A673 (cell line): ENCODE results near the gene AVPR1B. TPM values are rescaled to one million over a fixed set of nuclear protein-coding genes. Genes with fewer than 3 reads are reported as not detected.

Source experiments
- BruUV-seq: library from RNA; stranded (reverse); fragments of 400-500 nt; replicated peaks from 2 replicates; lab custom pipeline; 2021; lab: Mats Ljungman, UMichigan
- CTCF ChIA-PET: fragments of 300-600 bp; sonication (Branson Sonifier 250); formaldehyde crosslinking; loops from one replicate; lab custom pipeline; 2022; ENCODE audit warnings: antibody characterized with exemption; lab: Charles Lee
- POLR2A ChIA-PET: fragments of 300-600 bp; sonication (Branson Sonifier 250); formaldehyde crosslinking; loops from one replicate; lab custom pipeline; 2022; ENCODE audit warnings: antibody characterized with exemption; ENCODE audit not compliant: low non-redundant PET; lab: Charles Lee
- DNase-seq: peaks from one replicate; pipeline ENCODE4 v3.0.0-alpha.2; 2015; ENCODE audit warnings: low spot score
- H3K27ac ChIP-seq: fragments of 200-600 bp; sonication (generic); 2 replicates; pipeline ENCODE4 v1.5.1; 2016; ENCODE audit warnings: mixed run types, low read depth, mild to moderate bottlenecking, mixed read lengths, antibody characterized with exemption, low read length; ENCODE audit not compliant: poor library complexity, severe bottlenecking
- H3K27me3 ChIP-seq: fragments of 200-600 bp; sonication (generic); replicated peaks from 2 replicates; pipeline ENCODE4 v1.6.1; 2017; ENCODE audit warnings: mixed run types, low read depth, mild to moderate bottlenecking, mixed read lengths, antibody characterized with exemption, low read length; ENCODE audit not compliant: insufficient read depth, poor library complexity
- H3K36me3 ChIP-seq: fragments of 200-600 bp; sonication (generic); 2 replicates; pipeline ENCODE4 v1.6.1; 2016; ENCODE audit warnings: mixed run types, mild to moderate bottlenecking, mixed read lengths, antibody characterized with exemption, low read length; ENCODE audit not compliant: insufficient read depth, poor library complexity, severe bottlenecking
- H3K4me1 ChIP-seq: fragments of 200-600 bp; sonication (generic); 2 replicates; pipeline ENCODE4 v1.6.1; 2017; ENCODE audit warnings: mixed run types, mild to moderate bottlenecking, mixed read lengths, antibody characterized with exemption, low read length; ENCODE audit not compliant: insufficient read depth, poor library complexity, severe bottlenecking
- H3K4me3 ChIP-seq: fragments of 200-600 bp; sonication (generic); 2 replicates; pipeline ENCODE4 v1.5.1; 2016; ENCODE audit warnings: low read depth, mixed run types, mild to moderate bottlenecking, mixed read lengths, low read length; ENCODE audit not compliant: poor library complexity, severe bottlenecking
- H3K9me3 ChIP-seq: fragments of 200-600 bp; sonication (generic); 2 replicates; pipeline ENCODE4 v1.6.1; 2016; ENCODE audit warnings: mixed run types, low read depth, mild to moderate bottlenecking, mixed read lengths, antibody characterized with exemption, low read length; ENCODE audit not compliant: poor library complexity, severe bottlenecking
- EZH2 ChIP-seq: fragments of 200-600 bp; sonication (generic); IDR thresholded peaks from 2 replicates; pipeline ENCODE4 v1.6.1; 2017; ENCODE audit warnings: borderline replicate concordance, low read depth, mild to moderate bottlenecking, mixed read lengths, antibody characterized with exemption, low read length; ENCODE audit not compliant: poor library complexity, severe bottlenecking
- intact Hi-C: fragments of 100-400 bp; cut with micrococcal nuclease; formaldehyde crosslinking; loops from one replicate; pipeline ENCODE4 v1.10.0; 2022; ENCODE audit not compliant: unreplicated experiment
- total RNA-seq: library from RNA; stranded (reverse); gene quantifications from 2 replicates; pipeline ENCODE4 v1.2.3, GENCODE V29; 2021
- TF ChIP-seq, protein P1 (sequence below): fragments of 300-800, 200-600 bp; sonication (generic); conservative IDR thresholded peaks from 2 replicates; pipeline ENCODE4 v1.5.1; 2017; ENCODE audit warnings: low read depth, mild to moderate bottlenecking, antibody characterized with exemption, low read length, moderate library complexity, mixed read lengths

AVPR1B gene
- total RNA-seq, 1 experiment from 2014 or later = not detected

DNA sequence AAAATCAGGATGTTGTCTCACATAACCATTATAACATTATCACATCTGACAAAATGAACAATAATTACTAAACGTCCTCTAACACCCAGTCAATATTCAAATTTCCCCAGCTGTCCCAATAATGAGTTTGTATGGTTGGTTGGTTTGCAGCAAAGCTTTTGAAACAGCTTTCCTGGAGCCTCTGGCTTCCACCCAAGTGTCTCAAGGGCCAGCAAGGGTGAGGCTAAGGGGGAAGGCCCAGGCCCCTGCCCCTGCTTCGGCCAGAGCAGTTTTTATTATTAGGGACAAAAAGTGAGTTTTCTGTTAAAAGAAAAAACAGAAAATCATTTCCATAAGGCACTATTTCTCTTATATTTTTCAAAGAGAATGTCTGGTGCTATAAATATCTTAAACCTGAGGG lies 19.1 kb upstream of the AVPR1B start:
- no peaks in the 10 kb centered on the region for H3K9me3 ChIP-seq
- POLR2A ChIA-PET = interaction anchor here (0.7 kb wide), 1 partner anchor 92 kb away, joined by 4 read pairs; no protein-coding TSS in a partner anchor
- no peak for DNase-seq
- CTCF ChIA-PET = no interaction called here
- BruUV-seq = no TSS peak
- intact Hi-C loops = no loop called here
- no peak for TF ChIP-seq EZH2
- TF ChIP-seq, protein P1, sequence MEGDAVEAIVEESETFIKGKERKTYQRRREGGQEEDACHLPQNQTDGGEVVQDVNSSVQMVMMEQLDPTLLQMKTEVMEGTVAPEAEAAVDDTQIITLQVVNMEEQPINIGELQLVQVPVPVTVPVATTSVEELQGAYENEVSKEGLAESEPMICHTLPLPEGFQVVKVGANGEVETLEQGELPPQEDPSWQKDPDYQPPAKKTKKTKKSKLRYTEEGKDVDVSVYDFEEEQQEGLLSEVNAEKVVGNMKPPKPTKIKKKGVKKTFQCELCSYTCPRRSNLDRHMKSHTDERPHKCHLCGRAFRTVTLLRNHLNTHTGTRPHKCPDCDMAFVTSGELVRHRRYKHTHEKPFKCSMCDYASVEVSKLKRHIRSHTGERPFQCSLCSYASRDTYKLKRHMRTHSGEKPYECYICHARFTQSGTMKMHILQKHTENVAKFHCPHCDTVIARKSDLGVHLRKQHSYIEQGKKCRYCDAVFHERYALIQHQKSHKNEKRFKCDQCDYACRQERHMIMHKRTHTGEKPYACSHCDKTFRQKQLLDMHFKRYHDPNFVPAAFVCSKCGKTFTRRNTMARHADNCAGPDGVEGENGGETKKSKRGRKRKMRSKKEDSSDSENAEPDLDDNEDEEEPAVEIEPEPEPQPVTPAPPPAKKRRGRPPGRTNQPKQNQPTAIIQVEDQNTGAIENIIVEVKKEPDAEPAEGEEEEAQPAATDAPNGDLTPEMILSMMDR = no peak
- H3K4me1 ChIP-seq = no peaks in the 10 kb centered on the region
- H3K27ac ChIP-seq = no peak overlapping the region
- peaks cover 16% of the 10 kb centered on the region for H3K27me3 ChIP-seq
- H3K36me3 ChIP-seq = no peaks in the 10 kb centered on the region
- H3K4me3 ChIP-seq = no peak overlapping the region

DNA sequence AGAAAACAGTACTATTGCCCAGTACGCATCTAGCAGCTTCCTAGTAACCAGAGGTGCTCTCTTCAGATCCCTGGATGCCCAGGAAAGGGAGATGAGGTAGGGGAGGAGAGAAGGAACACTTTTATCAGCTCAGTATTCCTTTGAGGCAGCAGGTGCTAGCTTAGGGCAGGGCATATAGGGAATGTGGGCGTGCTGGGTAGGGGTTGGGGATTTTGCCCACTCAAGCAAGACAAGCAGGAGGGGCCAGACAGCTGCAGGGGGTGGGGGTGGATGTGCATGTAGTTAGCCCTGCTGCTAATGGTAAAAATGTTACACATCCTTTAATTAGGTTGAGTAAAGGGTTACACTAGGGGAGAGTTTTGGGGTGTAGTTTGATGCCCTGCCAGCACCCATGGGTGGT lies 18.1 kb upstream of the AVPR1B start:
- H3K4me1 ChIP-seq = no peaks in the 10 kb centered on the region
- BruUV-seq = no TSS peak
- ChIA-PET POLR2A (no interaction called here), CTCF (no interaction called here)
- TF ChIP-seq EZH2 = no peak
- TF ChIP-seq, protein P1 = no peak
- no peak for DNase-seq
- H3K36me3 ChIP-seq = no peaks in the 10 kb centered on the region
- H3K27ac ChIP-seq = no peak overlapping the region
- intact Hi-C loops = no loop called here
- no peak overlapping the region for H3K4me3 ChIP-seq
- peaks cover 8% of the 10 kb centered on the region for H3K27me3 ChIP-seq
- H3K9me3 ChIP-seq = no peaks in the 10 kb centered on the region

DNA sequence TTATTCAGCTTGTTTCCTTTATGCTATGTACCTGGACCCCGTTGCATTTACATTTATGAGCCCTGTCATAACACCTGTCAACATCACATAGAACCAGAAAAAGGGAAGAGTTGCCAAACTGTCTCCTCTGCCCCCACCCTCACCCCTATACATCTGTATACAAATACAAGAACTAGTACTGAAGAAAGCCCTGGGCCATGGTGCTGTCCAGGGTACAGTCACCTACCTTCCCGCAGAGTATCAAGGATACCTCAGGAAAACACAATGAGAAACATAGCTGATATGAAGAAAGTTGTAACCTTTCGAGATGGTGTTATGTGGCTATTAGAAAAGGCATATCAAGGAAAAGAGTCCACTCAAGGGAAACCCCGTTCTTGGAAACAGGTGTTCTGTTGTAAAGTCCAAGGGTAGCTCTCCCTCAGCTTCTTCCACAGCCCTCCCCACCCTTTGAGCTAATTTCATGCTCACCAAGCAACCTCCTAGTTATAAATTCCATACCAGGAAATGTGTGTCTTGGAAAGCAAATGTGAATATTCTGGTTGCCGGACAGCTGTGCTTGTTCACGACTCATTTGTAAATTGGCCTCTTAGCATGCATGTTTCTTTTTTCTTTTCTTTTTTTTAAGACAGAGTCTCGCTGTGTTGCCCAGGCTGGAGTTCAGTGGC lies 16.7 kb upstream of the AVPR1B start:
- Histone ChIP-seq H3K4me1 (no peaks in the 10 kb centered on the region), H3K27ac (no peak overlapping the region), H3K4me3 (no peak overlapping the region), H3K36me3 (no peaks in the 10 kb centered on the region), H3K9me3 (no peaks in the 10 kb centered on the region), H3K27me3 (peaks cover 4% of the 10 kb centered on the region)
- intact Hi-C loops = no loop called here
- POLR2A ChIA-PET = interaction anchor here (0.6 kb wide), 1 partner anchor 315 kb away, joined by 4 read pairs; no protein-coding TSS in a partner anchor
- DNase-seq = no peak
- BruUV-seq = no TSS peak
- CTCF ChIA-PET = no interaction called here
- TF ChIP-seq, protein P1 = no peak
- no peak for TF ChIP-seq EZH2
